CD14-positive monocyte (primary cell): ENCODE measurements around the gene RAB11FIP3. TPM values are rescaled to one million over a fixed set of nuclear protein-coding genes. Genes with fewer than 3 reads are reported as not detected.

Experiments
- DNase-seq, 3 donors: peaks; one replicate each; pipeline ENCODE4 v3.0.0-alpha.2; 2011 to 2022
- H2AFZ ChIP-seq: 2 replicates; pipeline ENCODE4 v1.6.0; 2012; ENCODE audit warnings: mild to moderate bottlenecking, low read depth, low read length, inconsistent platforms; ENCODE audit not compliant: insufficient read depth, poor library complexity, severe bottlenecking
- H3K27ac ChIP-seq, 2 donors: 1 replicate in 1 of 2; 2 replicates in 1 of 2; pipeline ENCODE4 v1.5.1; 2012 to 2013; ENCODE audit warnings: low read length in 2 of 2, control low read depth in 1 of 2, inconsistent platforms in 1 of 2, low read depth in 1 of 2, mild to moderate bottlenecking in 1 of 2
- H3K27me3 ChIP-seq, 2 donors: one replicate each; pipeline versions ENCODE4 v1.6.0 to v1.6.1; 2011 to 2013; ENCODE audit warnings: low read length in 2 of 2; ENCODE audit not compliant: control insufficient read depth in 2 of 2, insufficient read depth in 2 of 2
- H3K36me3 ChIP-seq, 2 donors: replicated peaks in 1 of 2; 1 replicate in 1 of 2; 2 replicates in 1 of 2; pipeline versions ENCODE4 v1.5.1 to v1.6.1; 2012 to 2013; ENCODE audit warnings: low read length in 2 of 2, control low read depth in 1 of 2, inconsistent platforms in 1 of 2, mild to moderate bottlenecking in 1 of 2; ENCODE audit not compliant: insufficient read depth in 2 of 2, control insufficient read depth in 1 of 2
- H3K4me1 ChIP-seq, 2 donors: 1 replicate in 1 of 2; 2 replicates in 1 of 2; pipeline versions ENCODE4 v1.5.1 to v1.6.1; 2012 to 2013; ENCODE audit warnings: low read length in 2 of 2, control low read depth in 1 of 2, inconsistent platforms in 1 of 2, mild to moderate bottlenecking in 1 of 2, moderate library complexity in 1 of 2; ENCODE audit not compliant: insufficient read depth in 2 of 2, control insufficient read depth in 1 of 2
- H3K4me2 ChIP-seq: replicated peaks from 2 replicates; pipeline ENCODE3; 2012; ENCODE audit warnings: low read length, moderate library complexity, mild to moderate bottlenecking; ENCODE audit not compliant: poor library complexity, severe bottlenecking; ENCODE audit errors: extremely low read depth
- H3K4me3 ChIP-seq, 3 experiments: fragments of 200-600 bp in 1 of 3; sonication (generic) in 1 of 3; replicated peaks in 1 of 3; 1 replicate in 2 of 3; 2 replicates in 1 of 3; pipeline ENCODE4 v1.5.1; 2011 to 2013; ENCODE audit warnings: low read length in 3 of 3, mild to moderate bottlenecking in 3 of 3, control low read depth in 2 of 3, low read depth in 2 of 3, inconsistent platforms in 1 of 3, moderate library complexity in 1 of 3
- H3K79me2 ChIP-seq: 2 replicates; pipeline ENCODE4 v1.6.0; 2012; ENCODE audit warnings: mild to moderate bottlenecking, control low read depth, inconsistent platforms, low read length, moderate library complexity; ENCODE audit not compliant: insufficient read depth
- H3K9ac ChIP-seq: 2 replicates; pipeline ENCODE4 v1.6.0; 2017; ENCODE audit warnings: low read length, mild to moderate bottlenecking; ENCODE audit not compliant: insufficient read depth, poor library complexity, severe bottlenecking
- H3K9me3 ChIP-seq, 2 donors: replicated peaks in 1 of 2; 1 replicate in 1 of 2; 2 replicates in 1 of 2; pipeline versions ENCODE4 v1.5.1 to v1.6.1; 2012 to 2013; ENCODE audit warnings: low read length in 2 of 2, control low read depth in 1 of 2; ENCODE audit not compliant: control insufficient read depth in 1 of 2, insufficient read depth in 1 of 2
- H4K20me1 ChIP-seq: 2 replicates; pipeline ENCODE4 v1.6.0; 2012; ENCODE audit warnings: mild to moderate bottlenecking, low read length, control low read depth, moderate library complexity; ENCODE audit not compliant: insufficient read depth
- H3K27ac Mint-ChIP-seq, 7 donors: one replicate each; pipeline ENCODE4 v1.8.0; 2020; ENCODE audit warnings: mild to moderate bottlenecking in 7 of 7, mixed read lengths in 7 of 7, moderate library complexity in 6 of 7, inconsistent platforms in 2 of 7
- H3K27me3 Mint-ChIP-seq, 3 donors: one replicate each; pipeline ENCODE4 v1.8.0; 2021 to 2022; ENCODE audit warnings: low read depth in 3 of 3, mild to moderate bottlenecking in 3 of 3, mixed read lengths in 3 of 3, moderate library complexity in 3 of 3, inconsistent platforms in 1 of 3
- H3K36me3 Mint-ChIP-seq, 2 donors: one replicate each; pipeline ENCODE4 v1.8.0; 2020; ENCODE audit warnings: mixed read lengths in 2 of 2, inconsistent platforms in 1 of 2, mild to moderate bottlenecking in 1 of 2
- H3K4me1 Mint-ChIP-seq: one replicate; pipeline ENCODE4 v1.8.0; 2020; ENCODE audit warnings: mild to moderate bottlenecking, mixed read lengths
- H3K4me3 Mint-ChIP-seq, 2 donors: one replicate each; pipeline ENCODE4 v1.8.0; 2020; ENCODE audit warnings: mild to moderate bottlenecking in 2 of 2, mixed read lengths in 2 of 2, moderate library complexity in 1 of 2
- H3K9me3 Mint-ChIP-seq, 7 donors: one replicate each; pipeline ENCODE4 v1.8.0; 2020 to 2022; ENCODE audit warnings: mixed read lengths in 7 of 7, mild to moderate bottlenecking in 6 of 7, moderate library complexity in 6 of 7, inconsistent platforms in 2 of 7
- CTCF ChIP-seq: fragments of 200-600 bp; IDR thresholded peaks from one replicate; pipeline ENCODE4 v1.8.0; 2022; ENCODE audit warnings: antibody characterized with exemption, mild to moderate bottlenecking
- WGBS: methylation state at CpG from one replicate; pipeline ENCODE4 v1.1.5; 2013; ENCODE audit warnings: missing lambda C conversion rate; ENCODE audit not compliant: insufficient coverage; 5-methylcytosine and 5-hydroxymethylcytosine counted together
- intact Hi-C, 2 donors: fragments of 100-400 bp; cut with micrococcal nuclease; formaldehyde crosslinking; loops; one replicate each; pipeline versions ENCODE4 v1.15.0 to v1.15.1; 2023
- polyA plus RNA-seq, 3 donors: library from polyadenylated mRNA; depleted of rRNA in 1 of 3; unstranded in 2 of 3; stranded (reverse) in 1 of 3; fragments of 300-500 nt in 2 of 3; fragments of >200 nt in 1 of 3; fragmentation: Illumina TruSeq in 2 of 3; gene quantifications; 1 replicate in 2 of 3; 2 replicates in 1 of 3; pipeline ENCODE4 v1.2.3, GENCODE V29; 2012 to 2021

Gene RAB11FIP3
- polyA plus RNA-seq, 3 donors, result 0.37 to 7.5 (median 0.49) TPM

DNA sequence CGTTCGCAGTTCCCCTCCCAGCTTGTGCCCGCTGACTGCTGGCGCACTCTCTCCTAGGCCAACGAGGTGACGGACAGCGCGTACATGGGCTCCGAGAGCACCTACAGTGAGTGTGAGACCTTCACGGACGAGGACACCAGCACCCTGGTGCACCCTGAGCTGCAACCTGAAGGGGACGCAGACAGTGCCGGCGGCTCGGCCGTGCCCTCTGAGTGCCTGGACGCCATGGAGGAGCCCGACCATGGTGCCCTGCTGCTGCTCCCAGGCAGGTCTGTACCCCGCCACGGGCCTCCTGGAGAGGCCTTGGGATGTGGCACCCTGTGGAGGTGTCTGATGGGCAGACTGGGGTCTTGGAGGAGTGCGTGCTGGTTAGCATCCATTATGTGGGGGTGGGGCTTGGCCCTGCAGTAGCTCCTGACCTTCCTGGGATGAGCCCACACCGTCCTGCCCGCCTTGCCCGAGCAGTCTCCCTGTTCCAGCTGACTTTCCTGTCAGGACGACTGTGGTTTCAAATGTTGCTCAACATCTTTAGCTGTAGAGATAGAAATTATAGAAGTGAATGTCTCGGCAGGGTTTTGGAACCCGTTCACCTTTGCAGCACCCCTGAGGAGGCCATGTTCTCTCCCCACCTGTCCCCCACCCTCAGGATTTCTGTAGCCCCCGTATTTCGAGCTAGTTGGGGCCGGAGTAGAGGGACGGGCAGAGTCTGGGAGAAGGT, 57.2 kb downstream of the RAB11FIP3 start:
- Histone ChIP-seq H2AFZ (no peak overlapping the region), H3K9me3 (no peaks in the 10 kb centered on the region), H3K36me3 (peaks cover 0 to 3% of the 10 kb centered on the region in 2 donors), H3K27ac (no peak overlapping the region), H3K27me3 (no peaks in the 10 kb centered on the region), H3K4me2 (no peak overlapping the region), H4K20me1 (no peaks in the 10 kb centered on the region), H3K9ac (no peak overlapping the region), H3K4me1 (peaks cover 1% of the 10 kb centered on the region in 2 donors), H3K4me3 (no peak overlapping the region), H3K79me2 (no peaks in the 10 kb centered on the region)
- H3K9me3 Mint-ChIP-seq, result no peaks in the 10 kb centered on the region
- H3K27ac Mint-ChIP-seq, result peak overlapping the region in 1 of 7 donors; percentile 11
- no peaks in the 10 kb centered on the region for H3K27me3 Mint-ChIP-seq
- peaks cover 0 to 7% of the 10 kb centered on the region in 2 donors for H3K36me3 Mint-ChIP-seq
- no peak for DNase-seq
- no peak for TF ChIP-seq CTCF
- H3K4me3 Mint-ChIP-seq, result no peak overlapping the region
- WGBS, result 86% methylated on average over 23 of the region's 31 CpGs
- intact Hi-C loops, result no loop called here
- H3K4me1 Mint-ChIP-seq, result peaks cover 2% of the 10 kb centered on the region

DNA sequence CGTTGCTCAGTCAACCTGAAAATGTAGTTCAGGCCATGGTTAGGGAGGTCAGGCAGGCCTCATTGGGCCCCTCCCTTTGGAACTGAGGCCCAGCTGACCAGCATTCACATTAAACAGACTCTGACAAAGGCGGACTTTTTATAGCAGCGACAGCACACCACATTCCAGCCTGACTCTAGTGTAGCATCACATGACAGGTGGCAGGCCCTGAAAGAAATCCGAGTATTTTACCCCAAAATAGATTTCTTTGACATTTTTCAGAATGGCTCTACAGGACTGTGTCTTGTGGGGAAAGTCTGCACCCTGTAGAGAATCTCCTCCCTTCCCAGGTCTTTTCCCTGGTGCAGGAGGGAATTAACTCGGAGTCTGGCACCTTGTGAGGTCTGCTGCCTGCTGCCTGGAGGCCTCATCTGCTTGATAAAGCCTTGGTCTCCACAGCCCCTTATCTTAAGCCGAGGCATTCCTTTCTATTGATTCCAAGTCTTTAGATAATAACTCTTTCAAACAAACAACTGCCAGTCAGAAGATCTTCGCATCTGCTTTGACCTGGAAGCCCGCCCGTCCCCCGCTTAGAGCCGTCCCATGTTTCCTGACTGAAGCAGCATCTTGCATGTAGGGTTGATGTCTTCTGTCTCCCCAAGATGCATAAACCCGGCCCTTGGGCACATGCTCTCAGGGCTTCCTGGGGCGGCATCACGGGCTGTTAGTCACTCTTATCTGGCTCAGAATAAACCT, 58.1 kb downstream of the RAB11FIP3 start:
- H3K4me3 Mint-ChIP-seq, result no peak overlapping the region
- Histone ChIP-seq H4K20me1 (no peaks in the 10 kb centered on the region), H3K4me1 (no peaks in the 10 kb centered on the region), H3K27me3 (no peaks in the 10 kb centered on the region), H3K9ac (no peak overlapping the region), H3K4me2 (no peak overlapping the region), H3K27ac (no peak overlapping the region), H3K79me2 (no peaks in the 10 kb centered on the region), H3K36me3 (peaks cover 0 to 3% of the 10 kb centered on the region in 2 donors), H3K4me3 (no peak overlapping the region), H3K9me3 (no peaks in the 10 kb centered on the region), H2AFZ (no peak overlapping the region)
- TF ChIP-seq CTCF, result no peak
- H3K27ac Mint-ChIP-seq, result peak overlapping the region in 1 of 7 donors; percentile 21
- H3K27me3 Mint-ChIP-seq, result no peaks in the 10 kb centered on the region
- no peaks in the 10 kb centered on the region for H3K4me1 Mint-ChIP-seq
- WGBS, result 97% methylated on average over 11 of the region's 14 CpGs
- no peak for DNase-seq
- peaks cover 1 to 9% of the 10 kb centered on the region in 2 donors for H3K36me3 Mint-ChIP-seq
- no peaks in the 10 kb centered on the region for H3K9me3 Mint-ChIP-seq
- intact Hi-C loops, result no loop called here
